GM21825 (cell line): ENCODE results near the gene BCKDHB.
"Not testable (repeated sequence)": the region's sequence is repeated elsewhere in the genome, so short reads cannot be mapped to it uniquely, and the experiment has no call there.

ENCODE experiments used
- ATAC-seq: cut with Tn5 transposase; IDR thresholded peaks from one replicate; pipeline ENCODE4 v1.9.1; 2021; ENCODE audit warnings: mild to moderate bottlenecking, moderate library complexity; ENCODE audit not compliant: unreplicated experiment

The BCKDHB gene

GRCh38 chr6:80254716-80255115 lies 148.2 kb downstream of the BCKDHB start:
- no peak for ATAC-seq

- no peak for ATAC-seq
Measured at GRCh38 chr6:80256691-80257090, 150.2 kb downstream of the BCKDHB start.

- ATAC-seq = no peak
Measured at GRCh38 chr6:80259118-80259517, 152.6 kb downstream of the BCKDHB start.

GRCh38 chr6:80263585-80263984 lies 157.1 kb downstream of the BCKDHB start:
- no peak for ATAC-seq

- no peak for ATAC-seq
Measured at GRCh38 chr6:80268865-80269730, 162.6 kb downstream of the BCKDHB start.

GRCh38 chr6:80271074-80271473 lies 164.6 kb downstream of the BCKDHB start:
- ATAC-seq = no peak

- no peak for ATAC-seq
Measured at GRCh38 chr6:80272988-80273387, 166.5 kb downstream of the BCKDHB start.

GRCh38 chr6:80276861-80277260 lies 170.4 kb downstream of the BCKDHB start:
- no peak for ATAC-seq

- no peak for ATAC-seq
Measured at GRCh38 chr6:80277501-80277900, 171.0 kb downstream of the BCKDHB start.

GRCh38 chr6:80280262-80281010 lies 174.0 kb downstream of the BCKDHB start:
- no peak for ATAC-seq

- ATAC-seq = no peak
Measured at GRCh38 chr6:80282913-80283554, 176.6 kb downstream of the BCKDHB start.

GRCh38 chr6:80287112-80287511 lies 180.6 kb downstream of the BCKDHB start:
- no peak for ATAC-seq

GRCh38 chr6:80287607-80288006 lies 181.1 kb downstream of the BCKDHB start:
- no peak for ATAC-seq

GRCh38 chr6:80289727-80290126 lies 183.3 kb downstream of the BCKDHB start:
- no peak for ATAC-seq

- not testable (repeated sequence) for ATAC-seq
Measured at GRCh38 chr6:80294531-80294930, 188.1 kb downstream of the BCKDHB start.

- no peak for ATAC-seq
Measured at GRCh38 chr6:80302716-80303115, 196.2 kb downstream of the BCKDHB start.

- ATAC-seq = no peak
Measured at GRCh38 chr6:80304014-80304413, 197.5 kb downstream of the BCKDHB start.

- ATAC-seq = no peak
Measured at GRCh38 chr6:80314531-80314930, 208.1 kb downstream of the BCKDHB start.

GRCh38 chr6:80316686-80317231 lies 210.3 kb downstream of the BCKDHB start:
- ATAC-seq = no peak

GRCh38 chr6:80319196-80319595 lies 212.7 kb downstream of the BCKDHB start:
- ATAC-seq = no peak

GRCh38 chr6:80321011-80321410 lies 214.5 kb downstream of the BCKDHB start:
- ATAC-seq = no peak
